SU-DHL-6 (cell line): Measurements from ENCODE around the gene KNDC1.

ENCODE experiments used
- H2AFZ ChIP-seq: fragments of 200-600 bp; sonication (generic); 2 replicates; pipeline ENCODE4 v1.6.1; 2014; ENCODE audit warnings: low read depth, mild to moderate bottlenecking, moderate library complexity, mixed read lengths, antibody characterized with exemption, low read length; ENCODE audit not compliant: severe bottlenecking
- H3F3A ChIP-seq: fragments of 200-600 bp; shearing (Covaris generic); 2 replicates; pipeline ENCODE4 v1.6.0; 2016; ENCODE audit warnings: antibody characterized with exemption, mild to moderate bottlenecking; ENCODE audit not compliant: insufficient read depth
- H3K27ac ChIP-seq: fragments of 200-600 bp; sonication (generic); 2 replicates; pipeline ENCODE4 v1.5.1; 2016; ENCODE audit warnings: low read depth, mild to moderate bottlenecking, low read length, moderate library complexity, mixed read lengths
- H3K27me3 ChIP-seq: fragments of 200-600 bp; sonication (generic), shearing (Covaris generic); 2 replicates; pipeline ENCODE4 v1.6.0; 2014; ENCODE audit warnings: mild to moderate bottlenecking, low read length
- H3K36me3 ChIP-seq: fragments of 200-600 bp; sonication (generic); 2 replicates; pipeline ENCODE4 v1.6.1; 2014; ENCODE audit warnings: mild to moderate bottlenecking, low read length, mixed read lengths
- H3K4me2 ChIP-seq: fragments of 300-600, 200-600 bp; shearing (Covaris generic), sonication (generic); 2 replicates; pipeline ENCODE4 v1.6.0; 2014; ENCODE audit warnings: low read length, low read depth, mild to moderate bottlenecking; ENCODE audit not compliant: poor library complexity, severe bottlenecking
- H3K4me3 ChIP-seq: fragments of 200-600 bp; sonication (generic); 2 replicates; pipeline ENCODE4 v1.5.1; 2014; ENCODE audit warnings: antibody characterized with exemption, low read length, mild to moderate bottlenecking, mixed read lengths; ENCODE audit not compliant: insufficient read depth, poor library complexity, severe bottlenecking
- H3K79me2 ChIP-seq: fragments of 200-600 bp; sonication (generic); 2 replicates; pipeline ENCODE4 v1.6.1; 2014; ENCODE audit warnings: mild to moderate bottlenecking, low read length, moderate library complexity; ENCODE audit not compliant: insufficient read depth
- H3K9ac ChIP-seq: fragments of 200-600 bp; sonication (generic); 2 replicates; pipeline ENCODE4 v1.7.0; 2014; ENCODE audit warnings: mild to moderate bottlenecking, low read length
- H3K9me2 ChIP-seq: fragments of 200-600 bp; sonication (generic); replicated peaks from 2 replicates; pipeline ENCODE4 v1.6.1; 2014; ENCODE audit warnings: low read length; ENCODE audit not compliant: insufficient read depth
- H3K9me3 ChIP-seq: fragments of 200-600 bp; sonication (generic); 2 replicates; pipeline ENCODE4 v1.6.1; 2014; ENCODE audit warnings: low read length, mixed read lengths; ENCODE audit not compliant: insufficient read depth
- H4K20me1 ChIP-seq: fragments of 200-600 bp; sonication (generic); 2 replicates; pipeline ENCODE4 v1.6.1; 2014; ENCODE audit warnings: low read depth, mild to moderate bottlenecking, antibody characterized with exemption, low read length, moderate library complexity, mixed read lengths
- CTCF ChIP-seq: fragments of 200-600 bp; sonication (generic); IDR thresholded peaks from one replicate; pipeline ENCODE4 v1.5.1; 2017; ENCODE audit warnings: antibody characterized with exemption, mild to moderate bottlenecking, low read length, moderate library complexity; ENCODE audit not compliant: insufficient read depth, poor library complexity, severe bottlenecking
- EZH2phosphoT487 ChIP-seq: fragments of 200-600 bp; sonication (generic), shearing (Covaris generic); conservative IDR thresholded peaks from 2 replicates; pipeline ENCODE4 v1.6.1; 2018; ENCODE audit warnings: mild to moderate bottlenecking, antibody characterized with exemption, low read length, moderate library complexity, mixed read lengths

KNDC1 gene

GRCh38 chr10:133268532-133268931 is 108.5 kb downstream of the KNDC1 start:
- H3K9me3 ChIP-seq: no peaks in the 10 kb centered on the region
- H3K9ac ChIP-seq: no peak overlapping the region
- no peak overlapping the region for H3K27ac ChIP-seq

GRCh38 chr10:133269367-133269766 is 109.3 kb downstream of the KNDC1 start:
- no peak overlapping the region for H3K4me2 ChIP-seq
- H3K9ac ChIP-seq: no peak overlapping the region
- TF ChIP-seq CTCF: no peak
- TF ChIP-seq EZH2phosphoT487: no peak
- no peaks in the 10 kb centered on the region for H3K79me2 ChIP-seq
- H3K36me3 ChIP-seq: no peaks in the 10 kb centered on the region
- H3K27ac ChIP-seq: no peak overlapping the region
- no peaks in the 10 kb centered on the region for H4K20me1 ChIP-seq
- no peak overlapping the region for H3K4me3 ChIP-seq
- no peaks in the 10 kb centered on the region for H3F3A ChIP-seq
- no peak overlapping the region for H2AFZ ChIP-seq
- no peaks in the 10 kb centered on the region for H3K9me3 ChIP-seq
- H3K27me3 ChIP-seq: no peaks in the 10 kb centered on the region
- no peaks in the 10 kb centered on the region for H3K9me2 ChIP-seq

More at GRCh38 chr10:133268532-133268931, 108.5 kb downstream of the KNDC1 start:
- no peaks in the 10 kb centered on the region for H3K27me3 ChIP-seq
- no peaks in the 10 kb centered on the region for H3K79me2 ChIP-seq
- no peaks in the 10 kb centered on the region for H4K20me1 ChIP-seq
- TF ChIP-seq EZH2phosphoT487 (no peak), CTCF (no peak)
- H3F3A ChIP-seq: no peaks in the 10 kb centered on the region
- no peaks in the 10 kb centered on the region for H3K36me3 ChIP-seq
- no peak overlapping the region for H2AFZ ChIP-seq
- H3K9me2 ChIP-seq: no peaks in the 10 kb centered on the region
- H3K4me3 ChIP-seq: no peak overlapping the region
- H3K4me2 ChIP-seq: no peak overlapping the region

DNA sequence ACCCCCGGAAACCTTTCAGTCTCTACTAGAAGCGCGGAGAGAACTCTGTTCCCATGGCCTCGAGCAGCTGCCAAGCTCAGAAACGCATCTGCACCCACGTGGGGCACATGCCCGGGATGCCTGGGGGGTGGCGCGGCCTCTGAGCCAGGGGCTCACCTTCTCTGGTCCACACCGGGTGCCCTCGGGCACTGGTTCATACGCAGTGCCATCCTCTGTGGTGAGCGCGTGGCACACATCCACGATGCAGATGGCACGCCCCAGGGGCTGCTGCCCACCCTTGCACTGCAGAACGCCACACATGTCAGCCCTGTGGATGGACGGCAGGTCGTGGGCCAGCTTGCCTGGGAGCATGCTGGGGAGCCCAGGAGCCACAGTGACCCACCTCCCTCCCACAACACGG is 110.2 kb downstream of the KNDC1 start:
- no peak for TF ChIP-seq EZH2phosphoT487
- TF ChIP-seq CTCF: no peak
- H4K20me1 ChIP-seq: no peaks in the 10 kb centered on the region
- H3K36me3 ChIP-seq: no peaks in the 10 kb centered on the region
- H3F3A ChIP-seq: no peaks in the 10 kb centered on the region
- no peaks in the 10 kb centered on the region for H3K9me2 ChIP-seq
- H3K9me3 ChIP-seq: no peaks in the 10 kb centered on the region
- H3K4me3 ChIP-seq: no peak overlapping the region
- no peaks in the 10 kb centered on the region for H3K79me2 ChIP-seq
- H3K27ac ChIP-seq: no peak overlapping the region
- H2AFZ ChIP-seq: no peak overlapping the region
- H3K27me3 ChIP-seq: no peaks in the 10 kb centered on the region
- no peak overlapping the region for H3K9ac ChIP-seq
- no peak overlapping the region for H3K4me2 ChIP-seq

- Histone ChIP-seq H3F3A (no peaks in the 10 kb centered on the region), H3K36me3 (no peaks in the 10 kb centered on the region), H3K4me2 (no peak overlapping the region), H2AFZ (no peak overlapping the region), H4K20me1 (no peaks in the 10 kb centered on the region), H3K27ac (no peak overlapping the region), H3K4me3 (no peak overlapping the region), H3K9me3 (no peaks in the 10 kb centered on the region), H3K9ac (no peak overlapping the region), H3K9me2 (no peaks in the 10 kb centered on the region), H3K79me2 (no peaks in the 10 kb centered on the region), H3K27me3 (no peaks in the 10 kb centered on the region)
- TF ChIP-seq EZH2phosphoT487: no peak
- TF ChIP-seq CTCF: no peak
Measured at GRCh38 chr10:133270773-133271297, 110.8 kb downstream of the KNDC1 start.
